Hippocampal formation (tissue), 2 donors: ENCODE data around the gene MLKL.

Experiments used
- DNase-seq, 2 donors: peaks; one replicate each; lab custom pipeline; 2025; lab: John Stamatoyannopoulos, UW

The MLKL gene

DNA sequence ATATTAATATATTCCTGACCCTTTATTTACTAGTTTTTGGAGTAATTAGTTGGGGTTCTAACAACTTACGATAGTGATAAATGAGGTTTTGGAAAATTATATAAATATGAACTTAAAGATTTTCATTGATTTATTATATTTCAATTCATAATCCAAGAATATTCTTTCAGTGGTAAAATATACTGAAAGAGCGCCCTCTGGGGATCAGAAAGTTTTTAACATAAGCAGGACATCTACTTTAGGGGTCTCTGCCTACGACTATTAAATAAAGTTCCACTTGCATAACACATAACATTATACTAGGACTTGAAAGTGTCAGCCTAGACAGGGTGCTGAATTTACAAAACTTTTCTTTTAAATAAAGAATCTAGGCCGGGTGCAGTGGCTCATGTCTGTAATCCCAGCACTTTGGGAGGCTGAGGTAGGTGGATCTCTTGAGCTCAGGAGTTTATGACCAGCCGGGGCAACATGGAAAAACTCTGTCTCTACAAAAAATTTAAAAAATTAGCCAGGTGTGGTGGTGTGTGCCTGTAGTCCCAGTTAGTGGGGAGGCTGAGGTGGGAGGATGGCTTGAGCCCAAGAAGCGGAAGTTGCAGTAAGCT, 49.6 kb downstream of the MLKL start:
- DNase-seq = peak in 1 of 2 donors; percentile 12

DNA sequence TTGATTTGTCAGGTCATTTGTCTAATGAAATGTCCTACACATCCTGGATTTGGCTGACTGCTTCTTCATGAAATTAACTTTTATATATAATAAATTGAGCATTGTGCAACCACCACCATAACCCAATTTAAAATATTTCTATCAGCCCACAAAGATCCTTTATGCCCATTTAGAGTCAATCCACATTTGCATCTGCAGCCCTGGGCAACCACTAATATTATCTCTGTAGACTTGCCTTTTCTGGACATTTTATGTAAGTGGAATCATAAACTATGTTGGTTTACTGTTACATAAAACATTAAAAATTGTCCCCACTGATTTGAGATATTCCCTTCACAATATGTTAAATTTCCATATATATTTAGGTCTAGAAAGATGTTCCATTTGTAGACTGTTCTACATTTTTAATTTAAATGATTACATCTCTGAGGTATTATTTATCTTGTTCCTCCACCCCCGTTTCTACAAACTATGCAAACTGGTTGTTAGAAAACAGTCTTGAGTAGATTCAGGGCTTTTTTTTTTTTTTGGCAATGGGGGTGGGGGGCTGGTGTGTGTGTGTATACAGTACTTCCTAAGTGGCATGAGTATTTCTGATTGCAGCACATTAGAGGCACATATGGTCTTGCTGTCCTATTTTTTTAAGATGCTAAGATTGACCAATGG, 50.7 kb downstream of the MLKL start:
- no peak for DNase-seq

DNA sequence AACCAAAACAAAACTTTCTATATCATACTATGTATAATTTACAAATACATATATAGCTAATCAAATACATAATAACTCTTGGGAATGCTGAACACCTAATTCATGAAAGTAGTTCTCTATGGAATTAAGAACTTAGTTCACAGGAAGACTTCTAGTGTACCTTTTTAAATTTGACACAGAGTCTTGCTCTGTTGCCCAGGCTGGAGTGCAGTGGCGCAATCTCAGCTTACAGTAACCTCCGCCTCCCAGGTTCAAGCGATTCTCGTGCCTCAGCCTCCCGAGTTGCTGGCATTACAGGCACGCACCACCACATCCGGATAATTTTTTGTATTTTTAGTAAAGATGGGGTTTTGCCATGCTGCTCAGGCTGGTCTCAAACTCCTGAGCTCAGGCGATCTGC, 58.7 kb downstream of the MLKL start:
- DNase-seq = no peak

DNA sequence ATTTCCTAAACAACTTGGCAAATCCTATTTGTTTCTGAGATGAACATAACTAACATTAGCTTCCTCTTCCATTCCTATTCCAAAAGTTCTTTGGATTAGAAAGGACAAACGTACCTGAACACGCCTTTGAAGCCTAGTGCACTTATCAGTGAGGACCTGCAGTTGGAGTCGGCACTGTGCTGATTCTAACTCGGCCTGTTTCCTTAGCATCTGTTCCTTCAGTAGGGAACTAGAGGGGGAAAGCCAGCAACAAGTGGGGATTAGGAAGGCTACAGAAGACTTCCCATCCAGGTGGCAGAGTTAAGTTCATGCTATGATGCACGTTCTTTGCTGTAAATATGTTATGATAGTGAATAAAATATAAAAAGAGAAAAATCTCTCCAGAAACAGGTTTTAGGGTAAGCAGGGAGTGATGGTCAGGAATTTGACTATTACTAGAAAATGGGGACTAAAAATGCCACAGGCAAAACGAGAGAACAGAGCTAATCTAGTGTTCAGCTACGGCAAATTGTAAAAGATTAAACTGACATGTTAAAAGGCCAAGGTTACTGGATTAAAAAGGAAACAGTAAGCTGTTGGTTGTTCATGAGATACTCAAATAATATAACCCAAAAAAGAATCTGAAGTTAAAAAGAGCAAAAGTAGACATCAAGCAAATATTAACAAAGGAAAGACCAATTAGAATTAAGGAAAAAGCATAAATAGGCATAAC, 62.8 kb downstream of the MLKL start:
- DNase-seq = no peak

DNA sequence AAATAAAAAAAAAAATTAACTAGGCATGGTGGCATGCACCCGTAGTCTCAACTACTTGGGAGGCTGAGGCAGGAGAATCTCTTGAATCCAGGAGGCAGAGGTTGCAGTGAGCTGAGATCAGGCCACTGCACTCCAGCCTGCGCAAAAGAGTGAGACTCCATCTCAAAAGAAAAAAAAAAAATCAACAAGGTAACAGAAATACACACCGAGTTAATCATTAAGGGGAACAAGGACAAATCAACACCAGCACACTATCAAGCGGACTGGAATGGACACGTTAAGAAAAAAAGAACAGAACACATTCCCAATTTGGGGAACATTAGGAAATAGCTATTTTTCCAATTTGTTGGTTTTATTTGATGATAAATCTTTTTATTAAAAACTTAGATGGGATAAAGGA, 65.4 kb downstream of the MLKL start:
- no peak for DNase-seq

DNA sequence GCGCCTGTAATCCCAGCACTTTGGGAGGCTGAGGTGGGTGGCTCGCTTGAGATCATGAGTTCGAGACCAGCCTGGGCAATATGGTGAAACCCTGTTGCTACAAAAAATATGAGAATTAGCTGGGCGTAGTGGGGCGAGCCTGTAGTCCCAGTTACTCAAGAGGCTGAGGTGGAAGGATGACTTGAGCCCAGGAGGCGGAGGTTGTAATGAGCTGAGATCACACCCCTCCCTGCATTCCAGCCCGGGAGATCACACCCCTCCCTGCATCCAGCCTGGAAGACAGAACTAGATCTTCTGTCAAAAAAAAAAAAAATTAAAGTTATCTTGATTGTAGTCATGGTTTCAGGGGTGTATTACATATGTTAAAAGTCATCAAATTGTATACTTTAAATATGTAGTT, 67.0 kb downstream of the MLKL start:
- DNase-seq = no peak

DNA sequence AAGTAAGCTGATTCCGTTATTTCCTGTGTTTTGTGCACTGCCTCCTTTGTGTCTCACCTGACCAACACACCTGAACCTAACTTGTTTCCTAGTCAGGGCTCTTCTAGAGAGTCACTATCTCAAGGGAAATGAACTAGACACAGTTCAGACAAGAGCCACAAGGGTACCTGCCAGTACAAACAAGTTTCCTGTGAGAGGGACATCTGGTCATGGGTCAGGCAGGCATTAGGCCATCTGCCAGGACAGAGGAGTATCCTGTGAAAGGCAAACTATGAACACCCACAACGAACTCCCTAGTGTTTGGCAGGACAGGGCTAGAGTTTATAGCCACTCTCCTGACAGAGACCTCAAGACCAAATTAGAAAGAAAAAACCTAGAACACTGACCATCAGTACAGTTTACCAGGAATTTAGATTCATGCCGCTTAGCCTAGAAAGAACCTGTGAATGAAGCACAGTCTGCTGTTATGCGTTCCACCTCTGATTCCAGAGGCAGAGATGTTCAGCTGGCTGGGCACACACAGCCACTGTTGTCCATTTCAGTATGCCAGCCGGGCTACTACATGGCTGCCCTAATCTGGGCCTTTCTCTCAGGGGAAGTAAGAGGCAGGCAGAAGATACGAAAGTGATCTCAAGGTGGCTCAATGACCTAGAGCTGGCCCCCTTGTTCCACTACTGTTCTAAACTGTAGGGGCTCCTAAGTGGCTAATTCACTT, 73.0 kb downstream of the MLKL start:
- no peak for DNase-seq

DNA sequence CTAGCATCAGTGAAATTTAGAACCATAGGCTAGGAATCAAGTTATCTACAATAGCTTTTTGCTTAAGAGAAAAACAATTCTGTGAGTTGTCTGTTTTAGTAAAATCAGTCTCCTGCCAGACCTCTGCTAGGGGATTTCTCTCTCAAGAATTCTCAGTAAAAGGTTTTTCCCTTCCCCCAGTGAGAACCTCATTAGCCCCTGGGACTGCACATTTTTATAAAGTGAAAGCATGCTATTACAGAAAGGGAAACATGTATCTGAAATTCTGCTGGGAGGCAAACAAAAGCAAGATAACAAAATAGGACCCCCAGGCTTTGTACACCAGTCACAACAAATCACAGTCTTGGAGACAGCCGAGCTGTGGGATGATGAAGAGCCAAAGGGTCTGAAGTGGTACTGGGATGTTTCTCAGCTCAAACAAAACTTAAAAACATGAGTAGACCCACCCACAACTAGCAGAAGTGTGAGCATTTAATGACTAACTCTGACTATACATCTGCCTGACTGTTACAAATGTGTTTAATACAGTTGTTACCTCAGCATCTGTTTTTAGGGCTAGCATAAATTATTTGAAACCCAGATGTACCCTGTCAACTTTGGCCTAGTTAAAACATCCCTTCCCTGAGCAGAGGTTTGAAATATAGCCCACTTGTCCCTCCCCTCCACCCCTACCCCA, 73.8 kb downstream of the MLKL start:
- DNase-seq = no peak

DNA sequence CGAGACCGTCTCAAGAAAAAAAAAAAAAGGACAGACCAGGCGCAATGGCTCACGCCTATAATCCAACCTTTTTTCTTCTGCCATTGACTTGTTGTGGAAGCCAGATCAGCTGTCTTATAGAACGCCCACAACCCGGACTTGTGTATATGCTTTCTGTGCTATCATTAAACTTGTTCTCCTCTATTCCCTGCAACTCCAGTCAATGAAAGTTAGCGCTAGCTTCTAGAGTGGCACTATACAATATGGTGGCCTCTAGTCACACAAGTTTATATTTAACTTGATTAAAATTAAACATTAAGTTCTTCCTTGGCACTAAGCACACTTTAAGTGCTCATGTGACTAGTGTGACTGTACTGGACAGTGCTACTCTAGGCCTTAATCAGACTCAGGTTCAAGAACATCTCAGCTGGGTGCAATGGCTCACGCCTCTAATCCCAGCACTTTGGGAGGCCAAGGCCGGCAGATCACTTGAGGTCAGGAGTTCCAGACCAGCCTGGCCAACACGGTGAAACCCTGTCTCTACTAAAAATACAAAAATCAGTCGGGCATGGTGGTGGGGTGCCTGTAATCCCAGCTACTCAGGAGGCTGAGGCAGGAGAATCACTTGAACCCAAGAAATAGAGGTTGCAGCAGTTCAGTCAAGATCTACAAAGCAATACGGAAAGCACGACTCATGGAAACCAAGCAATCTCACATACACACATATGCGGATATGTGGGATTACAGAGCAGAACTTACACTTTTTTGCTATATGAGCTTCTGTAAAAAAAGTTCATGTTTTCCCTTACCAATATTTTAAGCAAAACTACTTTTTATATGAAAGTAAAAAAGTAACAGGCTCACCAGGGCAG, 74.9 kb downstream of the MLKL start:
- DNase-seq = no peak

DNA sequence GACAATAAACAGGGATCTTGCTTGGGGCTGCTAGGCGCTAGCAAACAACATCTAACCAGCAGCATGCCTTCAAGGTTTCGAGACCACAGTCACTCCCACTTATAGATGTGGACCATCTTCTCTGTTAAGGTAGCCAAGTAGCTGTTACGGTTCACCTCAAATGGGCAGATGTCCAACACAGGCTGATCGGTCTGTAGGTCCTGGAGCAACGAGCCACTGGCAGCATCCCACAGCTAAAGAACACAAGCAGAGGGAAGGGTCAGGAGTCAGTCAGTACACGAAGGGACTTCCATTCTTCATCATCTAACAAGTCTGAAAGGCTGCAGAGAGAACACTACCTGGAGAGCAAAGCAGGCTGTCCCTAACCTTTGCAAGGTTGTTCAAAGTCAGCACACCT, 76.8 kb downstream of the MLKL start:
- no peak for DNase-seq

DNA sequence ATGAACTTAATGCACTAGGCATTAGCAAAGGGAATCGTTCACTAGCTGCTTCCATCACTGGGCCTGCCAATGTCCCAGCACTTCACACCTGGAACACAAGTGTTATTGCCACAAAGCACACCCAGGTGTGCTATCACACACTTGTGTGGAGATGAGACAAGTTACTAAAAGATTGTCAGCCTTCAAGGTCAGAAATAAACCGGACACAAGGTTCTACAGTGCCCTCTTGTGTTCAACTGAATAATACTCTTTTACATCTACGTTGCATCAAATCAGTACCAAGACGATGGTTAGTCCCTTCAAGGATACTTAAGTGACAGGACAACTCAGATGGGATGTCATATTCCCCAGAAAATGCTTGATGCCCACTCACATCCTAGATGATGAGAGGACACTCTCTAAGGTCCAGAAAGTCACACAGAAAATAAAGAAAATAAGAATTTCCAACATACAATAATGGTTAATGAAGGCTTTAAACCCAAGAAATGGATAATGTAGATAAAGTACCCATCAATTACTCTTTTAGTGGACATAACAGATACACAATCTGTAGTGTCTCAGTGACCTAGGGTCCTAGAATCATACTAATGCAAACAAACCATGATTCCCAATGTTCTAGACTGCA, 77.3 kb downstream of the MLKL start:
- peak in 1 of 2 donors; percentile 46 for DNase-seq

DNA sequence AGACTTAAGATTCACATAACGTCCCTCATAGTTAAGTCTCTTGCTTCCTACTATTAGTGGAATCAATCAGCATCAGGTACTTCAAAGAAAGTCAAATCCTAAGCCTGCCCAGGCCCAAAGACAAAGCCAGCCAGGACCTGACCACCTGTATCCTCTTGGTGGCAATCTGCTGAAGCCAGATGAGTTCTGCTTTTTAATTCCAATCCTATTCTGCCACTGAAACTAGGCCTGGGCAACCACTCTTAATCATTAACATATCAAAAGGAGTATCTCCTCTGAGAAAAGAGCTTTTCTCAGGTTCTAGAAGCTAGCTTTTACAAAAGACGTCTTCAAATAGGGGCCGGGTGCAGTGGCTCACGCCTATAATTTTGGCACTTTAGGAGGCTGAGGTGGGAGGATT, 78.7 kb downstream of the MLKL start:
- no peak for DNase-seq
